ENCODE data around the gene KDM2A.

DNA sequence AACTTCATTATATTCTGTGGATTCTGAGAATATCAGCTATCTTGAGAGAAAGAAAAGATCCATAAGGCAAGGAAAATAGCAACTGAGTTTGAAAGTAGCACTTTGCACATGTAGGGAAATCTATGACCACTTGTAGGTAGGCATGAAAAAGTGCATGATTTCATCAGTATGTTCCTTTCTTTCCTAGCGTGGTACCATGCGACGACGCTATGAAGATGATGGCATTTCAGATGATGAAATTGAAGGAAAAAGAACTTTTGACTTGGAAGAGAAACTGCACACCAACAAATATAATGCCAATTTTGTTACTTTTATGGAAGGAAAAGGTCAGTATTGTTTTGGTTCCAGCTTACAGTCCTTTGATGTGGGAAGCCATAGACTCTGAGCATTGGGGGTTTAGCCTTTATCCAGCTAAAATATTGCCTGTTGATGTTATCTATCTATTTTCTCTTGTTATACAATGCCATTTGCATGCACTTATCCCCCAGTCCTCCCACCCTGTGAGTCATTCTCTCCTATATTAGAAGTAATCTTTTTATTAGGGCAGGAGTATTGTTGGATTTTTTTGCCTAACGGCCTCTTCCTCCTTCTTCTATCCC is 60.9 kb downstream of the KDM2A start:
- TF ChIP-seq, protein P1, sequence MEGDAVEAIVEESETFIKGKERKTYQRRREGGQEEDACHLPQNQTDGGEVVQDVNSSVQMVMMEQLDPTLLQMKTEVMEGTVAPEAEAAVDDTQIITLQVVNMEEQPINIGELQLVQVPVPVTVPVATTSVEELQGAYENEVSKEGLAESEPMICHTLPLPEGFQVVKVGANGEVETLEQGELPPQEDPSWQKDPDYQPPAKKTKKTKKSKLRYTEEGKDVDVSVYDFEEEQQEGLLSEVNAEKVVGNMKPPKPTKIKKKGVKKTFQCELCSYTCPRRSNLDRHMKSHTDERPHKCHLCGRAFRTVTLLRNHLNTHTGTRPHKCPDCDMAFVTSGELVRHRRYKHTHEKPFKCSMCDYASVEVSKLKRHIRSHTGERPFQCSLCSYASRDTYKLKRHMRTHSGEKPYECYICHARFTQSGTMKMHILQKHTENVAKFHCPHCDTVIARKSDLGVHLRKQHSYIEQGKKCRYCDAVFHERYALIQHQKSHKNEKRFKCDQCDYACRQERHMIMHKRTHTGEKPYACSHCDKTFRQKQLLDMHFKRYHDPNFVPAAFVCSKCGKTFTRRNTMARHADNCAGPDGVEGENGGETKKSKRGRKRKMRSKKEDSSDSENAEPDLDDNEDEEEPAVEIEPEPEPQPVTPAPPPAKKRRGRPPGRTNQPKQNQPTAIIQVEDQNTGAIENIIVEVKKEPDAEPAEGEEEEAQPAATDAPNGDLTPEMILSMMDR (IDR thresholded peaks at IDR 0.05): no peak
- TF ChIP-seq POLR2A (IDR thresholded peaks at IDR 0.05): no peak
